NT2/D1 (cell line): ENCODE data around the gene LRRC45.

Source experiments
- YY1 ChIP-seq: IDR thresholded peaks from 2 replicates; pipeline ENCODE4 v1.6.1; 2011; ENCODE audit not compliant: insufficient read length, insufficient read depth
- ZNF274 ChIP-seq: IDR thresholded peaks from 2 replicates; pipeline ENCODE4 v1.6.1; 2011; ENCODE audit warnings: mild to moderate bottlenecking, low read depth, low read length

- TF ChIP-seq ZNF274 (no peak), YY1 (no peak)
Measured at GRCh38 chr17:82073446-82073845, 50.3 kb downstream of the LRRC45 start.
